Left lung (tissue), 10 donors: ENCODE results near the gene STX17. TPM values are rescaled to one million over a fixed set of nuclear protein-coding genes. Genes with fewer than 3 reads are reported as not detected.
A peak's percentile ranks its signal among the peaks of the same experiment; 100 is the strongest.

ENCODE experiments used
- ATAC-seq: fragments of 200-7000 bp; cut with Tn5 transposase; one replicate; pipeline ENCODE4 v1.9.1; 2020; ENCODE audit warnings: moderate library complexity
- DNase-seq, 4 donors: peaks; one replicate each; pipeline ENCODE4 v3.0.0-alpha.2; 2013 to 2020
- H3K27ac ChIP-seq, 2 donors: fragments of 200-600 bp; sonication (generic) in 1 of 2; one replicate each; pipeline versions ENCODE4 v1.5.0 to v1.8.0; 2020 to 2021
- H3K27me3 ChIP-seq, 2 donors: fragments of 200-600 bp; sonication (generic) in 1 of 2; one replicate each; pipeline versions ENCODE4 v1.5.0 to v1.8.0; 2020 to 2021
- H3K36me3 ChIP-seq, 2 donors: fragments of 200-600 bp; sonication (generic) in 1 of 2; one replicate each; pipeline versions ENCODE4 v1.5.0 to v1.8.0; 2020 to 2021
- H3K4me1 ChIP-seq, 2 donors: fragments of 200-600 bp; one replicate each; pipeline ENCODE4 v1.8.0; 2021
- H3K4me3 ChIP-seq, 2 donors: fragments of 200-600 bp; sonication (generic) in 1 of 2; one replicate each; pipeline versions ENCODE4 v1.5.0 to v1.8.0; 2020 to 2021; ENCODE audit warnings: mild to moderate bottlenecking in 1 of 2
- H3K9me3 ChIP-seq, 2 donors: fragments of 200-600 bp; sonication (generic) in 1 of 2; one replicate each; pipeline versions ENCODE4 v1.5.0 to v1.8.0; 2020 to 2021
- CTCF ChIP-seq, 2 donors: fragments of 200-600 bp; sonication (generic) in 1 of 2; IDR thresholded peaks; one replicate each; pipeline versions ENCODE4 v1.5.0 to v1.8.0; 2021; ENCODE audit warnings: antibody characterized with exemption in 2 of 2
- intact Hi-C, 2 donors: fragments of 100-400 bp; cut with DNase I; formaldehyde crosslinking; loops; one replicate each; pipeline versions ENCODE4 v1.11.2 to v1.14.2; 2022
- polyA plus RNA-seq, 6 donors: library from polyadenylated mRNA; unstranded; fragments of 120-200 nt; gene quantifications; one replicate each; pipeline ENCODE4 v1.2.1, GENCODE V29; 2013; ENCODE audit not compliant: insufficient read length in 6 of 6
- total RNA-seq, 2 donors: library from RNA; stranded (reverse); fragmentation: NEBNext Ultra II Directional; extraction: Animal tissue kit (Norgen Biotek cat#: 25700); gene quantifications; one replicate each; pipeline ENCODE4 v1.2.1, GENCODE V29; 2021
- donor health status: DM: no; HTN: yes; CAD: no.
- donor health status: DM: no; HTN: no; CAD: no.

The STX17 gene
- total and polyA plus RNA-seq, 8 donors = 34.3 to 47.9 (median 37.7) TPM

- no peak for TF ChIP-seq CTCF (IDR thresholded peaks at IDR 0.05)
- ATAC-seq = peak; percentile 86
- H3K27ac ChIP-seq = no peak overlapping the region
- H3K4me1 ChIP-seq = no peaks in the 10 kb centered on the region
- H3K4me3 ChIP-seq = no peak overlapping the region
- H3K27me3 ChIP-seq = no peaks in the 10 kb centered on the region
- no peaks in the 10 kb centered on the region for H3K9me3 ChIP-seq
- intact Hi-C loops = no loop called here
- no peaks in the 10 kb centered on the region for H3K36me3 ChIP-seq
- DNase-seq = no peak
Measured at GRCh38 chr9:99895510-99895909, 10.9 kb upstream of the STX17 start.

GRCh38 chr9:99896119-99896518 is 10.3 kb upstream of the STX17 start:
- TF ChIP-seq CTCF (IDR thresholded peaks at IDR 0.05) = no peak
- Histone ChIP-seq H3K4me3 (no peak overlapping the region), H3K27ac (no peak overlapping the region), H3K27me3 (no peaks in the 10 kb centered on the region), H3K9me3 (no peaks in the 10 kb centered on the region), H3K36me3 (no peaks in the 10 kb centered on the region), H3K4me1 (no peaks in the 10 kb centered on the region)
- peak; percentile 96 for ATAC-seq
- peak in 1 of 4 donors; percentile 47 for DNase-seq
- intact Hi-C loops = no loop called here

- Histone ChIP-seq H3K4me1 (peaks cover 5 to 21% of the 10 kb centered on the region in 2 donors), H3K27ac (no peak overlapping the region), H3K27me3 (no peaks in the 10 kb centered on the region), H3K9me3 (no peaks in the 10 kb centered on the region), H3K4me3 (no peak overlapping the region), H3K36me3 (no peaks in the 10 kb centered on the region)
- ATAC-seq (no peak), DNase-seq (no peak)
- no peak for TF ChIP-seq CTCF (IDR thresholded peaks at IDR 0.05)
- intact Hi-C loops = no loop called here
Measured at GRCh38 chr9:99903393-99903792, 3.1 kb upstream of the STX17 start.

- Histone ChIP-seq H3K4me3 (peak overlapping the region; percentile 77 to 83), H3K9me3 (no peaks in the 10 kb centered on the region), H3K4me1 (peaks cover 5 to 21% of the 10 kb centered on the region in 2 donors), H3K27ac (peak overlapping the region; percentile 94 to 98), H3K27me3 (no peaks in the 10 kb centered on the region), H3K36me3 (no peaks in the 10 kb centered on the region)
- intact Hi-C loops = no loop called here
- TF ChIP-seq CTCF (IDR thresholded peaks at IDR 0.05) = no peak
- DNase-seq = peak in 1 of 4 donors; percentile 22
- ATAC-seq = peak; percentile 25
Measured at GRCh38 chr9:99905833-99906402, 536 bp upstream of the STX17 start.

GRCh38 chr9:99907208-99907532 is 716 bp downstream of the STX17 start:
- H3K27ac ChIP-seq = peak overlapping the region; percentile 94 to 98
- H3K4me3 ChIP-seq = peak overlapping the region; percentile 77 to 83
- DNase-seq (no peak), ATAC-seq (no peak)
- H3K36me3 ChIP-seq = no peaks in the 10 kb centered on the region
- H3K9me3 ChIP-seq = no peaks in the 10 kb centered on the region
- H3K4me1 ChIP-seq = peaks cover 5 to 21% of the 10 kb centered on the region in 2 donors
- intact Hi-C loops = no loop called here
- no peaks in the 10 kb centered on the region for H3K27me3 ChIP-seq
- no peak for TF ChIP-seq CTCF (IDR thresholded peaks at IDR 0.05)
